GM23338 (cell line): ENCODE results near the gene PCDHB14.
"Not testable (repeated sequence)": the region's sequence is repeated elsewhere in the genome, so short reads cannot be mapped to it uniquely, and the experiment has no call there.

Experiments
- CREB1 ChIP-seq: fragments of 250-450 bp; sonication (Bioruptor Pico); IDR thresholded peaks from 2 replicates; pipeline ENCODE4 v1.5.0; 2020; ENCODE audit warnings: low read depth, mild to moderate bottlenecking, moderate library complexity
- CTCF ChIP-seq, 2 experiments: fragments of 200-600 bp in 1 of 2; sonication (generic) in 1 of 2; conservative IDR thresholded peaks; 2 replicates each; pipeline versions ENCODE4 v1.5.1 to v1.6.1; 2016 to 2017; ENCODE audit warnings: antibody characterized with exemption in 2 of 2, low read depth in 2 of 2, mild to moderate bottlenecking in 2 of 2, moderate library complexity in 1 of 2
- ETS1 ChIP-seq: IDR thresholded peaks from 2 replicates; pipeline ENCODE4 v1.6.1; 2016; ENCODE audit warnings: antibody characterized with exemption
- EZH2 ChIP-seq: fragments of 200-600 bp; sonication (generic); IDR thresholded peaks from one replicate; pipeline ENCODE4 v1.8.0; 2017; ENCODE audit warnings: antibody characterized with exemption, mild to moderate bottlenecking, low read depth; ENCODE audit not compliant: unreplicated experiment
- EZH2phosphoT487 ChIP-seq: fragments of 200-600 bp; sonication (generic); IDR thresholded peaks from one replicate; pipeline ENCODE4 v1.8.1; 2018; ENCODE audit warnings: antibody characterized with exemption; ENCODE audit not compliant: unreplicated experiment
- JUNB ChIP-seq: IDR thresholded peaks from one replicate; pipeline ENCODE4 v1.6.1; 2016; ENCODE audit warnings: antibody characterized with exemption; ENCODE audit not compliant: unreplicated experiment
- NANOG ChIP-seq: IDR thresholded peaks from 2 replicates; pipeline ENCODE4 v1.6.1; 2016; ENCODE audit warnings: antibody characterized with exemption, borderline replicate concordance
- POLR2AphosphoS5 ChIP-seq: IDR thresholded peaks from 2 replicates; pipeline ENCODE4 v1.6.1; 2016; ENCODE audit warnings: antibody characterized with exemption, low read depth
- REST ChIP-seq: IDR thresholded peaks from one replicate; pipeline ENCODE4 v1.6.1; 2018; ENCODE audit warnings: antibody characterized with exemption; ENCODE audit not compliant: unreplicated experiment
- STAT1 ChIP-seq: IDR thresholded peaks from one replicate; pipeline ENCODE4 v1.6.1; 2016; ENCODE audit warnings: antibody characterized with exemption; ENCODE audit not compliant: unreplicated experiment
- ZNF114 ChIP-seq: fragments of 250-450 bp; sonication (Bioruptor Pico); IDR thresholded peaks from 2 replicates; pipeline ENCODE4 v1.5.0; 2020; ENCODE audit warnings: mild to moderate bottlenecking, moderate library complexity
- ZNF331 ChIP-seq: fragments of 250-450 bp; sonication (Bioruptor Pico); IDR thresholded peaks from 2 replicates; pipeline ENCODE4 v1.5.0; 2020; ENCODE audit warnings: low read depth, mild to moderate bottlenecking, moderate library complexity

- TF ChIP-seq POLR2AphosphoS5; REST; EZH2; ZNF331 (CRISPR knock-in tag); CREB1 (CRISPR knock-in tag); EZH2phosphoT487; ZNF114; STAT1; ETS1; JUNB: not testable (repeated sequence)
- TF ChIP-seq CTCF (conservative IDR thresholded peaks at IDR 0.05; ENCODE audit: low read depth in 2 of 2), result peak; percentile 75 to 98
- TF ChIP-seq NANOG, result peak; percentile 23; the same call in 1 of the 2 replicates
Measured at GRCh38 chr5:141177577-141178191, 45.5 kb upstream of the PCDHB14 start, which contains the start of gene PCDHB8.
